Keratinocyte (primary cell): ENCODE measurements around the gene ERG.

Experiments
- CTCF ChIP-seq, 3 experiments: IDR thresholded peaks in 1 of 3; conservative IDR thresholded peaks in 1 of 3; optimal IDR thresholded peaks in 1 of 3; 2 replicates in 2 of 3; 3 replicates in 1 of 3; pipeline versions ENCODE3 to v1.5.1; 2011; ENCODE audit warnings: low read length in 3 of 3, mild to moderate bottlenecking in 3 of 3, moderate library complexity in 2 of 3, control low read depth in 1 of 3, inconsistent platforms in 1 of 3; ENCODE audit not compliant: insufficient read depth in 2 of 3; ENCODE audit errors: extremely low read depth in 1 of 3
- EZH2 ChIP-seq: IDR thresholded peaks from one replicate; pipeline ENCODE4 v1.6.1; 2012; ENCODE audit warnings: inconsistent platforms, mild to moderate bottlenecking, low read length, moderate library complexity

GRCh38 chr21:38384238-38384560 is 114.1 kb downstream of the ERG start:
- TF ChIP-seq CTCF (optimal IDR thresholded peaks at IDR 0.05 in 1 of 3, IDR thresholded peaks at IDR 0.05 in 1 of 3, conservative IDR thresholded peaks at IDR 0.05 in 1 of 3; ENCODE audit: extremely low read depth in 1 of 3, insufficient read depth in 2 of 3, low read length in 3 of 3) (no peak), EZH2 (no peak)
